GM12801 (cell line): ENCODE data around the gene GNPTG.

Experiments
- CTCF ChIP-seq: IDR thresholded peaks from one replicate; pipeline ENCODE4 v1.5.1; 2011; ENCODE audit warnings: control low read depth; ENCODE audit not compliant: insufficient read length; ENCODE audit errors: extremely low read depth

GNPTG gene

GRCh38 chr16:1385232-1385631, 33.5 kb downstream of the GNPTG start:
- no peak for TF ChIP-seq CTCF

- TF ChIP-seq CTCF, result no peak
Observed at GRCh38 chr16:1387331-1387730, 35.6 kb downstream of the GNPTG start.

- no peak for TF ChIP-seq CTCF
Observed at GRCh38 chr16:1389762-1390161, 38.0 kb downstream of the GNPTG start.

GRCh38 chr16:1390239-1390779, 38.6 kb downstream of the GNPTG start:
- TF ChIP-seq CTCF, result no peak

GRCh38 chr16:1392826-1393225, 41.1 kb downstream of the GNPTG start:
- TF ChIP-seq CTCF, result no peak

GRCh38 chr16:1393613-1394176, 42.0 kb downstream of the GNPTG start:
- no peak for TF ChIP-seq CTCF

- no peak for TF ChIP-seq CTCF
Observed at GRCh38 chr16:1394367-1394951, 42.7 kb downstream of the GNPTG start.
